Endothelial cell of umbilical vein (primary cell): ENCODE results near the gene GPR82.

Experiments used
- CTCF ChIP-seq, 2 donors: IDR thresholded peaks; 1 replicate in 1 of 2; 2 replicates in 1 of 2; pipeline ENCODE4 v1.5.1; 2011; ENCODE audit warnings: low read length in 2 of 2, mild to moderate bottlenecking in 2 of 2, moderate library complexity in 2 of 2, control low read depth in 1 of 2, inconsistent platforms in 1 of 2, low read depth in 1 of 2; ENCODE audit not compliant: insufficient read depth in 1 of 2; ENCODE audit errors: extremely low read depth in 1 of 2
- EZH2 ChIP-seq: IDR thresholded peaks from 2 replicates; pipeline ENCODE4 v1.6.1; 2012; ENCODE audit warnings: borderline replicate concordance, low read depth, mild to moderate bottlenecking, moderate library complexity, low read length, inconsistent platforms; ENCODE audit not compliant: severe bottlenecking
- MAX ChIP-seq: IDR thresholded peaks from 2 replicates; pipeline ENCODE4 v1.6.1; 2011; ENCODE audit not compliant: insufficient read depth, insufficient read length
- POLR2A ChIP-seq: IDR thresholded peaks from 2 replicates; pipeline ENCODE4 v1.6.1; 2012; ENCODE audit warnings: low read depth, mild to moderate bottlenecking, control low read depth, low read length
- POLR2AphosphoS5 ChIP-seq: IDR thresholded peaks from 2 replicates; pipeline ENCODE4 v1.6.1; 2012; ENCODE audit warnings: low read depth, mild to moderate bottlenecking, control low read depth, low read length, moderate library complexity; ENCODE audit not compliant: insufficient read depth

GRCh38 chrX:41721590-41721989 lies 2.4 kb upstream of the GPR82 start:
- no peak for TF ChIP-seq CTCF (IDR thresholded peaks at IDR 0.05; ENCODE audit: extremely low read depth in 1 of 2, insufficient read depth in 1 of 2, low read depth in 1 of 2, low read length in 2 of 2)
- TF ChIP-seq POLR2AphosphoS5, result no peak
- no peak for TF ChIP-seq POLR2A
- no peak for TF ChIP-seq EZH2
- no peak for TF ChIP-seq MAX
